Breast epithelium (tissue), 4 donors: Measurements from ENCODE around the gene TGFBR3. TPM values are rescaled to one million over a fixed set of nuclear protein-coding genes. Genes with fewer than 3 reads are reported as not detected.

Source experiments
- DNase-seq, 2 donors: peaks; one replicate each; pipeline ENCODE4 v3.0.0-alpha.2; 2019; ENCODE audit warnings: low spot score in 2 of 2
- H3K27ac ChIP-seq, 2 donors: fragments of 200-600 bp; sonication (generic) in 1 of 2; one replicate each; pipeline ENCODE4 v1.5.1; 2016 to 2019; ENCODE audit warnings: mild to moderate bottlenecking in 1 of 2
- H3K27me3 ChIP-seq, 2 donors: fragments of 200-600 bp; sonication (generic) in 1 of 2; one replicate each; pipeline versions ENCODE4 v1.5.1 to v1.6.0; 2017 to 2019; ENCODE audit warnings: control low read depth in 1 of 2, mild to moderate bottlenecking in 1 of 2
- H3K36me3 ChIP-seq: fragments of 200-600 bp; one replicate; pipeline ENCODE4 v1.5.1; 2019
- H3K4me1 ChIP-seq, 2 donors: fragments of 200-600 bp; sonication (generic); one replicate each; pipeline ENCODE4 v1.5.1; 2016 to 2019; ENCODE audit warnings: control low read depth in 1 of 2
- H3K4me3 ChIP-seq, 3 donors: fragments of 200-600 bp; sonication (generic); 1 replicate in 2 of 3; 2 replicates in 1 of 3; pipeline ENCODE4 v1.5.1; 2016 to 2019; ENCODE audit warnings: mild to moderate bottlenecking in 3 of 3, moderate library complexity in 2 of 3
- H3K9me3 ChIP-seq, 2 donors: fragments of 200-600 bp; sonication (generic) in 1 of 2; one replicate each; pipeline ENCODE4 v1.5.1; 2016 to 2019; ENCODE audit warnings: control low read depth in 1 of 2
- CTCF ChIP-seq, 3 donors: fragments of 450-650 bp; IDR thresholded peaks; one replicate each; pipeline ENCODE4 v1.5.1; 2016 to 2017; ENCODE audit warnings: antibody characterized with exemption in 3 of 3, mild to moderate bottlenecking in 3 of 3, moderate library complexity in 3 of 3
- POLR2A ChIP-seq: fragments of 450-650 bp; IDR thresholded peaks from one replicate; pipeline ENCODE4 v1.6.1; 2016; ENCODE audit warnings: antibody characterized with exemption, mild to moderate bottlenecking, moderate library complexity
- POLR2AphosphoS5 ChIP-seq, 3 donors: sonication (generic); formaldehyde crosslinking; IDR thresholded peaks; one replicate each; pipeline ENCODE4 v1.6.1; 2017; ENCODE audit warnings: antibody characterized with exemption in 3 of 3
- intact Hi-C: fragments of 100-400 bp; cut with DNase I; formaldehyde crosslinking; loops from one replicate; pipeline ENCODE4 v1.15.1; 2023; ENCODE audit warnings: low total_unique reads
- total RNA-seq, 3 donors: library from RNA; depleted of rRNA; stranded (reverse); fragments of >200 nt; gene quantifications; one replicate each; pipeline ENCODE4 v1.1.0, GENCODE V29; 2016

Gene TGFBR3
- total RNA-seq, 3 donors from 2014 or later: 127 to 287 (median 167) TPM

GRCh38 chr1:91924146-91924545 lies 38.2 kb upstream of the TGFBR3 start:
- TF ChIP-seq CTCF (IDR thresholded peaks at IDR 0.05) (no peak), POLR2A (no peak), POLR2AphosphoS5 (IDR thresholded peaks at IDR 0.05) (no peak)
- Histone ChIP-seq H3K4me3 (no peak overlapping the region), H3K36me3 (no peaks in the 10 kb centered on the region), H3K27ac (no peak overlapping the region), H3K4me1 (no peaks in the 10 kb centered on the region), H3K27me3 (no peaks in the 10 kb centered on the region), H3K9me3 (no peaks in the 10 kb centered on the region)
- intact Hi-C loops: loop anchor here (10.0 kb wide), 1 partner anchor 639 kb away; no protein-coding TSS in a partner anchor
- DNase-seq: no peak

GRCh38 chr1:91919962-91920361 lies 34.0 kb upstream of the TGFBR3 start:
- DNase-seq: no peak
- no peak overlapping the region for H3K4me3 ChIP-seq
- no peak overlapping the region for H3K27ac ChIP-seq
- no peaks in the 10 kb centered on the region for H3K36me3 ChIP-seq
- intact Hi-C loops: loop anchor here (10.0 kb wide), 1 partner anchor 635 kb away; no protein-coding TSS in a partner anchor
- no peaks in the 10 kb centered on the region for H3K4me1 ChIP-seq
- H3K9me3 ChIP-seq: no peaks in the 10 kb centered on the region
- TF ChIP-seq CTCF (IDR thresholded peaks at IDR 0.05): no peak
- no peak for TF ChIP-seq POLR2A
- no peak for TF ChIP-seq POLR2AphosphoS5 (IDR thresholded peaks at IDR 0.05)
- H3K27me3 ChIP-seq: no peaks in the 10 kb centered on the region

- H3K4me3 ChIP-seq: no peak overlapping the region
- no peak overlapping the region for H3K27ac ChIP-seq
- no peaks in the 10 kb centered on the region for H3K4me1 ChIP-seq
- TF ChIP-seq POLR2A (no peak), POLR2AphosphoS5 (IDR thresholded peaks at IDR 0.05) (no peak), CTCF (IDR thresholded peaks at IDR 0.05) (no peak)
- no peak for DNase-seq
- intact Hi-C loops: no loop called here
- H3K27me3 ChIP-seq: no peaks in the 10 kb centered on the region
- no peaks in the 10 kb centered on the region for H3K36me3 ChIP-seq
- no peaks in the 10 kb centered on the region for H3K9me3 ChIP-seq
Observed at GRCh38 chr1:91916811-91917460, 31.0 kb upstream of the TGFBR3 start.

GRCh38 chr1:91916046-91916445 lies 30.1 kb upstream of the TGFBR3 start:
- no peak overlapping the region for H3K27ac ChIP-seq
- H3K9me3 ChIP-seq: no peaks in the 10 kb centered on the region
- TF ChIP-seq CTCF (IDR thresholded peaks at IDR 0.05) (no peak), POLR2AphosphoS5 (IDR thresholded peaks at IDR 0.05) (no peak), POLR2A (no peak)
- no peak overlapping the region for H3K4me3 ChIP-seq
- no peak for DNase-seq
- no peaks in the 10 kb centered on the region for H3K4me1 ChIP-seq
- intact Hi-C loops: no loop called here
- no peaks in the 10 kb centered on the region for H3K36me3 ChIP-seq
- no peaks in the 10 kb centered on the region for H3K27me3 ChIP-seq

- TF ChIP-seq POLR2A: no peak
- TF ChIP-seq CTCF (IDR thresholded peaks at IDR 0.05): no peak
- no peak for TF ChIP-seq POLR2AphosphoS5 (IDR thresholded peaks at IDR 0.05)
Observed at GRCh38 chr1:91913018-91913417, 27.1 kb upstream of the TGFBR3 start.

More at GRCh38 chr1:91913018-91913417, 27.1 kb upstream of the TGFBR3 start:
- H3K36me3 ChIP-seq: no peaks in the 10 kb centered on the region
- no peak for DNase-seq
- H3K27me3 ChIP-seq: no peaks in the 10 kb centered on the region
- no peak overlapping the region for H3K27ac ChIP-seq
- intact Hi-C loops: no loop called here
- H3K4me1 ChIP-seq: no peaks in the 10 kb centered on the region
- no peaks in the 10 kb centered on the region for H3K9me3 ChIP-seq
- H3K4me3 ChIP-seq: no peak overlapping the region
